WTC11 (cell line): ENCODE results near the gene ERICH6B. TPM values are rescaled to one million over a fixed set of nuclear protein-coding genes. Genes with fewer than 3 reads are reported as not detected.

Experiments
- ATAC-seq: fragments of 200-7000 bp; cut with Tn5 transposase; 2 replicates; pipeline ENCODE4 v1.10.0; 2021; ENCODE audit warnings: mild to moderate bottlenecking, moderate library complexity
- CTCF ChIA-PET: fragments of 300-600 bp; sonication (Branson Sonifier 250); formaldehyde crosslinking; loops from one replicate; lab custom pipeline; 2021; ENCODE audit warnings: antibody characterized with exemption; lab: Charles Lee
- POLR2A ChIA-PET: fragments of 350-600 bp; sonication (Branson Sonifier 250); formaldehyde crosslinking; loops from one replicate; lab custom pipeline; 2021; ENCODE audit warnings: antibody characterized with exemption; lab: Charles Lee
- DNase-seq: peaks from one replicate; pipeline ENCODE4 v3.0.0; 2021; ENCODE audit warnings: low spot score
- H3K27ac Mint-ChIP-seq: 2 replicates; pipeline ENCODE4 v1.8.0; 2021; ENCODE audit warnings: mixed read lengths
- H3K27me3 Mint-ChIP-seq: 2 replicates; pipeline ENCODE4 v1.8.0; 2021; ENCODE audit warnings: low read depth, mild to moderate bottlenecking, moderate library complexity, mixed read lengths
- H3K36me3 Mint-ChIP-seq: 2 replicates; pipeline ENCODE4 v1.8.0; 2021; ENCODE audit warnings: mixed read lengths
- H3K4me1 Mint-ChIP-seq: 2 replicates; pipeline ENCODE4 v1.8.0; 2022; ENCODE audit warnings: mixed read lengths
- H3K4me3 Mint-ChIP-seq: 2 replicates; pipeline ENCODE4 v1.8.0; 2021; ENCODE audit warnings: mild to moderate bottlenecking, moderate library complexity, mixed read lengths
- H3K9me3 Mint-ChIP-seq: 2 replicates; pipeline ENCODE4 v1.8.0; 2021; ENCODE audit warnings: mixed read lengths
- ATF1 ChIP-seq: sonication (generic); formaldehyde crosslinking; IDR thresholded peaks from 2 replicates; pipeline ENCODE4 v1.8.1; 2023; ENCODE audit warnings: mild to moderate bottlenecking, moderate library complexity, missing genetic modification reagents
- CBFB ChIP-seq: sonication (generic); formaldehyde crosslinking; IDR thresholded peaks from 2 replicates; pipeline ENCODE4 v1.8.1; 2022; ENCODE audit warnings: mild to moderate bottlenecking, low read depth, missing genetic modification reagents
- CREM ChIP-seq: sonication (generic); formaldehyde crosslinking; IDR thresholded peaks from 2 replicates; pipeline ENCODE4 v1.8.1; 2022; ENCODE audit warnings: mild to moderate bottlenecking, missing genetic modification reagents, moderate library complexity
- GRHL2 ChIP-seq: fragments of 250-450 bp; sonication (Bioruptor Pico); IDR thresholded peaks from 2 replicates; pipeline ENCODE4 v1.8.0; 2022; ENCODE audit warnings: mild to moderate bottlenecking, moderate library complexity; ENCODE audit not compliant: insufficient replicate concordance, severe bottlenecking
- HMGA2 ChIP-seq: fragments of 250-450 bp; sonication (Bioruptor Pico); IDR thresholded peaks from 2 replicates; pipeline ENCODE4 v1.4.0; 2021; ENCODE audit warnings: mild to moderate bottlenecking, moderate library complexity
- NFATC4 ChIP-seq: fragments of 250-450 bp; sonication (Bioruptor Pico); IDR thresholded peaks from 2 replicates; pipeline ENCODE4 v1.9.0; 2021; ENCODE audit warnings: mild to moderate bottlenecking
- NR1H2 ChIP-seq: sonication (generic); formaldehyde crosslinking; IDR thresholded peaks from 2 replicates; pipeline ENCODE4 v1.9.0; 2021; ENCODE audit warnings: mild to moderate bottlenecking, moderate library complexity, missing genetic modification reagents
- NR3C1 ChIP-seq: sonication (generic); formaldehyde crosslinking; conservative IDR thresholded peaks from 2 replicates; pipeline ENCODE4 v1.8.1; 2023; ENCODE audit warnings: low read depth, mild to moderate bottlenecking, missing genetic modification reagents
- OVOL2 ChIP-seq: fragments of 250-450 bp; sonication (Bioruptor Pico); IDR thresholded peaks from 2 replicates; pipeline ENCODE4 v1.9.0; 2021; ENCODE audit warnings: mild to moderate bottlenecking, borderline replicate concordance
- SMAD3 ChIP-seq: sonication (generic); formaldehyde crosslinking; IDR thresholded peaks from 2 replicates; pipeline ENCODE4 v1.8.0; 2022; ENCODE audit warnings: missing genetic modification reagents, mild to moderate bottlenecking, borderline replicate concordance
- ZNF263 ChIP-seq: sonication (generic); formaldehyde crosslinking; IDR thresholded peaks from 2 replicates; pipeline ENCODE4 v1.8.1; 2022; ENCODE audit warnings: low read depth, mild to moderate bottlenecking, moderate library complexity, missing genetic modification reagents
- ZNF416 ChIP-seq: fragments of 250-450 bp; sonication (Bioruptor Pico); IDR thresholded peaks from 2 replicates; pipeline ENCODE4 v1.9.0; 2021; ENCODE audit warnings: mild to moderate bottlenecking, inconsistent platforms
- total RNA-seq: library from RNA; stranded (reverse); gene quantifications from 3 replicates; pipeline ENCODE4 v1.2.3, GENCODE V29; 2021
- TF ChIP-seq, protein P1 (sequence below): sonication (generic); formaldehyde crosslinking; IDR thresholded peaks from 2 replicates; pipeline ENCODE4 v1.8.1; 2023; ENCODE audit warnings: mild to moderate bottlenecking, moderate library complexity, missing genetic modification reagents
- TF ChIP-seq, protein P2 (sequence below): fragments of 250-450 bp; sonication (Bioruptor Pico); conservative IDR thresholded peaks from 2 replicates; pipeline ENCODE4 v1.9.0; 2021; ENCODE audit warnings: mild to moderate bottlenecking
- TF ChIP-seq, protein P3 (sequence below): sonication (generic); formaldehyde crosslinking; IDR thresholded peaks from 2 replicates; pipeline ENCODE4 v1.8.0; 2022; ENCODE audit warnings: mild to moderate bottlenecking, missing genetic modification reagents
- TF ChIP-seq, protein P4 (sequence below): sonication (generic); formaldehyde crosslinking; IDR thresholded peaks from 2 replicates; pipeline ENCODE4 v1.8.1; 2022; ENCODE audit warnings: missing genetic modification reagents, borderline replicate concordance
- TF ChIP-seq, protein P5 (sequence below): sonication (generic); formaldehyde crosslinking; IDR thresholded peaks from 2 replicates; pipeline ENCODE4 v1.8.1; 2023; ENCODE audit warnings: mild to moderate bottlenecking, missing genetic modification reagents, moderate library complexity
- TF ChIP-seq, protein P6 (sequence below): sonication (generic); formaldehyde crosslinking; IDR thresholded peaks from 2 replicates; pipeline ENCODE4 v1.8.1; 2022; ENCODE audit warnings: mild to moderate bottlenecking, missing genetic modification reagents, moderate library complexity, borderline replicate concordance
- TF ChIP-seq, protein P7 (sequence below): sonication (generic); formaldehyde crosslinking; IDR thresholded peaks from 2 replicates; pipeline ENCODE4 v1.8.1; 2022; ENCODE audit warnings: low read depth, missing genetic modification reagents, borderline replicate concordance

ERICH6B gene
- total RNA-seq, 1 experiment from 2014 or later: not detected

DNA sequence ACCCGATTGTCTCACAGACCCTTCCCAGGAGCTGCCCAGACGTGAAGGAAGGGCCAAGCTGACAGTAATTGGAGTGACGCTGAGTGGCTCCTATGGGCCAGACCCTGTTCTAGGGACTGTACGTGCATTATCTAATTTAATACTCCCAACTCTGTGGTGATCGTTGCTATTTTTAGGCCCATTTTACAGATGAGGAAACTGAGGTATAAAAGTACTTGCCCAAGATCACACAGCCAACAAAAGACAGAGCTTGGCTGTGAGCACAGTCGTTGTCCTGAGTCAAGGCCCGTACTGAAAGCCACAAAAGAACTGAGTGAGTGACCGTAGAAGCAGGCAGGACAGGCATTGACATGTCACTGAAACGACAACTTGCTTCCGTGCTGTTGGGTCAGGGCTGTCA, 74.7 kb downstream of the ERICH6B start (continued):
- TF ChIP-seq, protein P1, sequence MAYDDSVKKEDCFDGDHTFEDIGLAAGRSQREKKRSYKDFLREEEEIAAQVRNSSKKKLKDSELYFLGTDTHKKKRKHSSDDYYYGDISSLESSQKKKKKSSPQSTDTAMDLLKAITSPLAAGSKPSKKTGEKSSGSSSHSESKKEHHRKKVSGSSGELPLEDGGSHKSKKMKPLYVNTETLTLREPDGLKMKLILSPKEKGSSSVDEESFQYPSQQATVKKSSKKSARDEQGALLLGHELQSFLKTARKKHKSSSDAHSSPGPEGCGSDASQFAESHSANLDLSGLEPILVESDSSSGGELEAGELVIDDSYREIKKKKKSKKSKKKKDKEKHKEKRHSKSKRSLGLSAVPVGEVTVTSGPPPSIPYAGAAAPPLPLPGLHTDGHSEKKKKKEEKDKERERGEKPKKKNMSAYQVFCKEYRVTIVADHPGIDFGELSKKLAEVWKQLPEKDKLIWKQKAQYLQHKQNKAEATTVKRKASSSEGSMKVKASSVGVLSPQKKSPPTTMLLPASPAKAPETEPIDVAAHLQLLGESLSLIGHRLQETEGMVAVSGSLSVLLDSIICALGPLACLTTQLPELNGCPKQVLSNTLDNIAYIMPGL: no peak
- no peak for TF ChIP-seq ATF1 (CRISPR knock-in tag)

DNA sequence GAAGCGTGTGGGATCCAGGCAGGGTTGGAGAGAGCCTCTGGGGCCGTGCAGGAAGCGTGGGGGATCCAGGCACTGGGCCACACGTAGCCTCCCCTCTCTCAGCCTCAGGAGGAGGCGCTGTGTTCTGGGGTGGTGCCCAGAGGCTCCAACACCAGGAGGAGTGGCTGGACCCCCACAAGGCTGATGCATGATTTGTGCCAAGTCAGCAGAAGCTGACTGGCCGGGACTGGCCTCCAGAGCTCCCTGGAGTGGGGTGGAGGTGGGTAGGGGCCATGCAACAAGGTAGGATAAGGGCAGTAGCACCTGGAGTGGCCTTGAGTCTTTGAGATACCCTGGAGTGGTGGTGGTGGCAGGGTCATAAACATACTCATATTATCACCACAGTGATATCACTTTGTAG, 75.3 kb downstream of the ERICH6B start:
- Mint-ChIP-seq H3K27ac (no peak overlapping the region), H3K36me3 (0 out of 2 replicates have a peak, but pooled peaks cover 2% of the 10 kb centered on the region), H3K9me3 (no peaks in the 10 kb centered on the region), H3K27me3 (no peaks in the 10 kb centered on the region), H3K4me3 (no peak overlapping the region), H3K4me1 (no peaks in the 10 kb centered on the region)
- peak; percentile 12; the same call in 1 of the 2 replicates for ATAC-seq
- POLR2A ChIA-PET: no interaction called here
- CTCF ChIA-PET: interaction anchor here (0.5 kb wide), 1 partner anchor 421 kb away, joined by 3 read pairs; no protein-coding TSS in a partner anchor
- TF ChIP-seq HMGA2 (CRISPR knock-in tag) (no peak), CREM (CRISPR knock-in tag) (no peak), CBFB (CRISPR knock-in tag) (no peak), NFATC4 (CRISPR knock-in tag) (no peak), OVOL2 (CRISPR knock-in tag) (no peak), NR3C1 (CRISPR knock-in tag) (no peak), NR1H2 (no peak), SMAD3 (CRISPR knock-in tag) (no peak), ZNF263 (CRISPR knock-in tag) (no peak), GRHL2 (CRISPR knock-in tag) (no peak), ZNF416 (no peak)
- TF ChIP-seq, protein P2, sequence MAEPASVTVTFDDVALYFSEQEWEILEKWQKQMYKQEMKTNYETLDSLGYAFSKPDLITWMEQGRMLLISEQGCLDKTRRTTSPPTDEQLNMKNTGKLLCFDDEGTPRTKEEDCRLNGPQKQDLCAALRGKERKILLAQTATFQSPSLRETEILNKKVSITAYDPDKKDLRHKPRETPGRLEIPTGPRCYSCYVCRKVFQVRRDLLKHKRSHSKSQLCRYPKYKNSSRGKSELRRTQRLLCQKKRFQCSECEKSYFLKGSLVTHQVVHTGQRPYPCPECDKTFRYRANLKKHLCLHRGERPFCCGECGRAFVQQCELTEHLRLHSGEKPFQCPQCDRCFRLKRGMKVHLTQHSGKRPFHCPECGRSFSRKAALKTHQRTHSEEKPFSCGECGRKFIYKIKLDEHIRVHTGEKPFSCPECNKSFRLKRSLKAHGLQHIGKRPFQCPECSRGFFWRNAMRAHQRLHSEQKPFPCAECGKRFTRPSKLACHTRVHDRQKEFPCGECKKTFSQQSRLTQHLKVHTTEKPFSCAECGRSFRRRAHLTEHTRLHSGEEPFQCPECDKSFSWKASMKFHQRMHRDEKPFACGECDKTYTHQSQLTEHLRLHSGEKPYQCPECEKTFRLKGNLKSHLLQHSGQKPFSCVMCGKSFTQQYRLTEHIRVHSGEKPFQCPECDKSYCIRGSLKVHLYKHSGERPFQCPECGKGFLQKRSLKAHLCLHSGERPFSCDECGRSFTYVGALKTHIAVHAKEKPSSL (CRISPR knock-in tag): no peak
- TF ChIP-seq, protein P3, sequence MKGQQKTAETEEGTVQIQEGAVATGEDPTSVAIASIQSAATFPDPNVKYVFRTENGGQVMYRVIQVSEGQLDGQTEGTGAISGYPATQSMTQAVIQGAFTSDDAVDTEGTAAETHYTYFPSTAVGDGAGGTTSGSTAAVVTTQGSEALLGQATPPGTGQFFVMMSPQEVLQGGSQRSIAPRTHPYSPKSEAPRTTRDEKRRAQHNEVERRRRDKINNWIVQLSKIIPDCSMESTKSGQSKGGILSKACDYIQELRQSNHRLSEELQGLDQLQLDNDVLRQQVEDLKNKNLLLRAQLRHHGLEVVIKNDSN: no peak
- TF ChIP-seq, protein P4, sequence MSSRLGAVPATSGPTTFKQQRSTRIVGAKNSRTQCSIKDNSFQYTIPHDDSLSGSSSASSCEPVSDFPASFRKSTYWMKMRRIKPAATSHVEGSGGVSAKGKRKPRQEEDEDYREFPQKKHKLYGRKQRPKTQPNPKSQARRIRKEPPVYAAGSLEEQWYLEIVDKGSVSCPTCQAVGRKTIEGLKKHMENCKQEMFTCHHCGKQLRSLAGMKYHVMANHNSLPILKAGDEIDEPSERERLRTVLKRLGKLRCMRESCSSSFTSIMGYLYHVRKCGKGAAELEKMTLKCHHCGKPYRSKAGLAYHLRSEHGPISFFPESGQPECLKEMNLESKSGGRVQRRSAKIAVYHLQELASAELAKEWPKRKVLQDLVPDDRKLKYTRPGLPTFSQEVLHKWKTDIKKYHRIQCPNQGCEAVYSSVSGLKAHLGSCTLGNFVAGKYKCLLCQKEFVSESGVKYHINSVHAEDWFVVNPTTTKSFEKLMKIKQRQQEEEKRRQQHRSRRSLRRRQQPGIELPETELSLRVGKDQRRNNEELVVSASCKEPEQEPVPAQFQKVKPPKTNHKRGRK (CRISPR knock-in tag): no peak
- TF ChIP-seq, protein P5, sequence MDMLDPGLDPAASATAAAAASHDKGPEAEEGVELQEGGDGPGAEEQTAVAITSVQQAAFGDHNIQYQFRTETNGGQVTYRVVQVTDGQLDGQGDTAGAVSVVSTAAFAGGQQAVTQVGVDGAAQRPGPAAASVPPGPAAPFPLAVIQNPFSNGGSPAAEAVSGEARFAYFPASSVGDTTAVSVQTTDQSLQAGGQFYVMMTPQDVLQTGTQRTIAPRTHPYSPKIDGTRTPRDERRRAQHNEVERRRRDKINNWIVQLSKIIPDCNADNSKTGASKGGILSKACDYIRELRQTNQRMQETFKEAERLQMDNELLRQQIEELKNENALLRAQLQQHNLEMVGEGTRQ (CRISPR knock-in tag): no peak
- TF ChIP-seq, protein P6, sequence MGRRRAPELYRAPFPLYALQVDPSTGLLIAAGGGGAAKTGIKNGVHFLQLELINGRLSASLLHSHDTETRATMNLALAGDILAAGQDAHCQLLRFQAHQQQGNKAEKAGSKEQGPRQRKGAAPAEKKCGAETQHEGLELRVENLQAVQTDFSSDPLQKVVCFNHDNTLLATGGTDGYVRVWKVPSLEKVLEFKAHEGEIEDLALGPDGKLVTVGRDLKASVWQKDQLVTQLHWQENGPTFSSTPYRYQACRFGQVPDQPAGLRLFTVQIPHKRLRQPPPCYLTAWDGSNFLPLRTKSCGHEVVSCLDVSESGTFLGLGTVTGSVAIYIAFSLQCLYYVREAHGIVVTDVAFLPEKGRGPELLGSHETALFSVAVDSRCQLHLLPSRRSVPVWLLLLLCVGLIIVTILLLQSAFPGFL (CRISPR knock-in tag): no peak
- TF ChIP-seq, protein P7, sequence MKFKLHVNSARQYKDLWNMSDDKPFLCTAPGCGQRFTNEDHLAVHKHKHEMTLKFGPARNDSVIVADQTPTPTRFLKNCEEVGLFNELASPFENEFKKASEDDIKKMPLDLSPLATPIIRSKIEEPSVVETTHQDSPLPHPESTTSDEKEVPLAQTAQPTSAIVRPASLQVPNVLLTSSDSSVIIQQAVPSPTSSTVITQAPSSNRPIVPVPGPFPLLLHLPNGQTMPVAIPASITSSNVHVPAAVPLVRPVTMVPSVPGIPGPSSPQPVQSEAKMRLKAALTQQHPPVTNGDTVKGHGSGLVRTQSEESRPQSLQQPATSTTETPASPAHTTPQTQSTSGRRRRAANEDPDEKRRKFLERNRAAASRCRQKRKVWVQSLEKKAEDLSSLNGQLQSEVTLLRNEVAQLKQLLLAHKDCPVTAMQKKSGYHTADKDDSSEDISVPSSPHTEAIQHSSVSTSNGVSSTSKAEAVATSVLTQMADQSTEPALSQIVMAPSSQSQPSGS: no peak
- DNase-seq: no peak
